ENCODE measurements around the gene MBD6. TPM values are rescaled to one million over a fixed set of nuclear protein-coding genes. Genes with fewer than 3 reads are reported as not detected.

Gene MBD6
- total and polyA plus RNA-seq, 10 donors: 14.8 to 171 (median 80.6) TPM

DNA sequence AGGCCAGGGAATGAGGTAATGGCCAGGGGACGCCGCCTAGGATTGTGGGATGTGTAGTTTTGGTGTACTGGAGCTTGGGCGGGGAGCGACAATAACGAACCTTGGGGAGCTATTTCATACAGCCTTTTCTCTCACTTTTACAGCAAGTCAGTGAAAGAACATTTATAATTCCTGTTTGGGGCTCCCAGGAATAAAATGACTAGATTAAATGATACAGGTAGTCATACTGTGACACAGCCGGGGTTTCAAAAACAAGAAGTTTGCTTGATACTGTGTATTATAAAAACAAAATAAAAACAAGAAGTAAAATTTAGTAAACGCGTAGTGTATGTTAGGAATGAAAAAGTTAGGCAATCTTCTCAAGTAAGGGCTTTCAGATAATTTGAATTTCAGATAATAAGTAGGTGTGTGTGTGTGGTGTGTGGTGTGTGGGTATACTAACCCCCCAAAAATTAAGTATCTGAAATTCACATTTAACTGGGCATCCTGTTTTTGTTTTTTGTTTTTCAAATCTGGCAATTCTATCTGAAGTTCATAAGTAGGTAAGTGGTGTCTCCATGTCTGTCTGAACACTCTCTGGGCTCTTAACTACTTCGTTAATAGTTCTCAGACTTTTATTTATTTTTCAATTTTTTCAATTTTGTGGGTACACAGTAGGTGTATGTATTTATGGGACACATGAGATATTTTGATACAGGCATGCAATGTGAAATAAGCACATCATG is 24.8 kb downstream of the MBD6 start:
- H3K27ac ChIP-seq: peak overlapping the region in 7 of 8 donors; percentile 80 to 94 (median 90)
- H3K36me3 ChIP-seq: peaks cover 0 to 6% (median 3%) of the 10 kb centered on the region in 6 donors
- intact Hi-C loops (cut with DNase I; ENCODE audit: low total_unique reads): no loop called here
- no peaks in the 10 kb centered on the region for H3K9me3 ChIP-seq
- peaks cover 0 to 31% (median 21%) of the 10 kb centered on the region in 7 donors for H3K27me3 ChIP-seq (replicated peaks in 1 of 7)
- H3K4me1 ChIP-seq: peaks cover 27 to 57% (median 44%) of the 10 kb centered on the region in 6 donors
- 14 to 19% (median 16%) methylated on average over 9 of the region's 9 CpGs for WGBS, 5 donors
- H3K4me3 ChIP-seq: peak overlapping the region; percentile 73 to 97 (median 90)
- TF ChIP-seq POLR2A (IDR thresholded peaks at IDR 0.05): no peak
- TF ChIP-seq CTCF (IDR thresholded peaks at IDR 0.05 in 8 of 11, conservative IDR thresholded peaks at IDR 0.05 in 3 of 11): peak in 1 of 11 experiments; percentile 1
- DNase-seq: no peak

GRCh38 chr12:57548013-57548315 is 25.3 kb downstream of the MBD6 start:
- H3K36me3 ChIP-seq: peaks cover 0 to under 1% (median 0%) of the 10 kb centered on the region in 6 donors
- TF ChIP-seq POLR2AphosphoS5 (IDR thresholded peaks at IDR 0.05) (no peak), CTCF (IDR thresholded peaks at IDR 0.05 in 8 of 11, conservative IDR thresholded peaks at IDR 0.05 in 3 of 11) (no peak), POLR2A (IDR thresholded peaks at IDR 0.05) (no peak)
- intact Hi-C loops (cut with DNase I; ENCODE audit: low total_unique reads): no loop called here
- WGBS, 5 donors: 92 to 97% (median 96%) methylated on average over 2 of the region's 2 CpGs
- no peak overlapping the region for H3K4me3 ChIP-seq
- no peak for DNase-seq
- H3K27ac ChIP-seq: no peak overlapping the region
- H3K9me3 ChIP-seq: no peaks in the 10 kb centered on the region
- peaks cover 27 to 57% (median 44%) of the 10 kb centered on the region in 6 donors for H3K4me1 ChIP-seq
- H3K27me3 ChIP-seq (replicated peaks in 1 of 7): peaks cover 0 to 36% (median 21%) of the 10 kb centered on the region in 7 donors

DNA sequence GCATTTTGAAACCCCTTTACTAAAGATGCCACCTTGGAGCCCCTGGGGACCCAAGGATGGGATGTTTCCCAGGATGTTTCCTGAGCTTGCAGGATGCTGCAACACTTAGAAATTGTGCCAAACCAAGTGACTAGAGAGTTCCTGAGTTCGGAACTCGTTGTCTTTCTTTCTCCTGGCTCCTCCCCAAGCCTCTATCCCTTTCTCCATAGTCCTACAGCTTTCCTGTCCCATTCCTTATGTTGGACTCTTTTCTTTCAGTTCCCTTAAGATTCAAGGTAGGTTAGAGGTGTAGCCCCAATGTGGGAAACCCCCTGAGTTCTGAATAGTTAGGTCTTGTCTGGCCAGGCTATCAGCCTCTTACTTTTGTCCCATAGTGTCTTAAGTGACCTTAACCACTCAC is 25.9 kb downstream of the MBD6 start:
- Histone ChIP-seq H3K4me3 (no peak overlapping the region), H3K36me3 (no peaks in the 10 kb centered on the region), H3K9me3 (no peaks in the 10 kb centered on the region), H3K27me3 (replicated peaks in 1 of 7) (peaks cover 0 to 40% (median 21%) of the 10 kb centered on the region in 7 donors), H3K4me1 (peaks cover 26 to 54% (median 43%) of the 10 kb centered on the region in 6 donors), H3K27ac (no peak overlapping the region)
- DNase-seq: no peak
- 30 to 57% (median 42%) methylated on average over 2 of the region's 2 CpGs for WGBS, 5 donors
- TF ChIP-seq CTCF (IDR thresholded peaks at IDR 0.05 in 8 of 11, conservative IDR thresholded peaks at IDR 0.05 in 3 of 11): no peak
- TF ChIP-seq POLR2A (IDR thresholded peaks at IDR 0.05): no peak
- no peak for TF ChIP-seq POLR2AphosphoS5 (IDR thresholded peaks at IDR 0.05)
- intact Hi-C loops (cut with DNase I; ENCODE audit: low total_unique reads): no loop called here

- H3K4me3 ChIP-seq: peak overlapping the region; percentile 25 to 71 (median 40)
- no peaks in the 10 kb centered on the region for H3K9me3 ChIP-seq
- WGBS, 5 donors: 39 to 44% (median 42%) methylated on average over 12 to 13 of the region's 13 CpGs
- no peak for DNase-seq
- TF ChIP-seq POLR2AphosphoS5 (IDR thresholded peaks at IDR 0.05): no peak
- TF ChIP-seq CTCF (IDR thresholded peaks at IDR 0.05 in 8 of 11, conservative IDR thresholded peaks at IDR 0.05 in 3 of 11): no peak
- no peak for TF ChIP-seq POLR2A (IDR thresholded peaks at IDR 0.05)
- H3K27me3 ChIP-seq (replicated peaks in 1 of 7): peaks cover 0 to 46% (median 21%) of the 10 kb centered on the region in 7 donors
- no peak overlapping the region for H3K27ac ChIP-seq
- no peaks in the 10 kb centered on the region for H3K36me3 ChIP-seq
- intact Hi-C loops (cut with DNase I; ENCODE audit: low total_unique reads): no loop called here
- H3K4me1 ChIP-seq: peaks cover 20 to 46% (median 39%) of the 10 kb centered on the region in 6 donors
These were observed 26.7 kb downstream of the MBD6 start for GRCh38 chr12:57549203-57549908.
